GM12892 (cell line): ENCODE measurements around the gene OGT.

Experiments used
- POLR2AphosphoS5 ChIP-seq: IDR thresholded peaks from 2 replicates; pipeline ENCODE4 v1.6.1; 2011; ENCODE audit warnings: low read depth, low read length, control low read depth
- TAF1 ChIP-seq: IDR thresholded peaks from 2 replicates; pipeline ENCODE4 v1.6.1; 2011; ENCODE audit warnings: low read depth, mild to moderate bottlenecking, control low read depth, low read length, borderline replicate concordance

DNA sequence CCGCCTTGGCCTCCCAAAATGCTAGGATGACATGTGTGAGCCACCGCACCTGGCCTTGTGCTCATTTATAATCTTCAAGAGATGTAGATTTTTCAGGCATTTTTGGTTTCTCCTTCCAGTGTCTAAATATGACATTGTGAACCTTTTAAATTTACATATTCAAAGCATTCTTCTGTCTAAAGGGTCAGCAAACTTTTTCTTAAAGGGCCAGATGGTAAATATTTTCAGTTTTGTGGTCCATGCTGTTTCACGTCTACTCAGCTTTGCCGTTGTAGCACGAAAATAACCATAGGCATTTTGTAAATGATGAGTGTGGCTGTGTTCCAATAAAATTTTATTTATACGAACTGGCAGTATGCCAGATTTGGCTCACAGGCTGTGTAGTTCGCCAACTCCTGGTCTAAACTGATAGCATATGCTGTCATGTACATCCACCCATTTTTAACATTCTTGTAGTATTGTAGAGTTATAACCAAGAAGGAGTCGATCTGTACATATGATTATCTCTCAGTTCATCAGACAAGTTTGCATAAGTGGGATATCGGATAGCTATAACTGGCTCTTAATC lies 32.7 kb downstream of the OGT start:
- TF ChIP-seq TAF1 (no peak), POLR2AphosphoS5 (no peak)
